Measurements from ENCODE around the gene COA4. TPM values are rescaled to one million over a fixed set of nuclear protein-coding genes. Genes with fewer than 3 reads are reported as not detected.
A peak's percentile ranks its signal among the peaks of the same experiment; 100 is the strongest.

Gene COA4
- total RNA-seq, 1 donor from 2014 or later, result 48.1 TPM

DNA sequence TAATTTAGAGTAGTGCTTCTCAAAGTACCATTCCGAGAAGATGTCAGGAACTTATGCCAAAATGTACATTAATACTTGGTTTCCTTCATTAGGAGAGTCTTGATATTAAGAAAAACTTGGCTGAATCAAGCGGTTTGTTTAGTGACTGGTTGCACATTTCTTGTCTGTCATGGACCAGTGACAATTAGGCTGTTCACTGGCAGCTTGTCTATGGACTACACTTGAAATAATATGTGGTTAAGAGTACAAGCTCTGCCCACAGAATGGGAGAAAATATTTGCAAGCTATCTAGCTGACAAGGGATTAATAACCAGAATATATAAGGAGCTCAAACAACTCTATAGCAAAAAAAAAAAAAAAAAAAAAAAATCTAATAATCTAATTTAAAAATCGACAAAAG lies 24.6 kb downstream of the COA4 start:
- intact Hi-C loops (cut with DNase I), result no loop called here
- ATAC-seq, result no peak

DNA sequence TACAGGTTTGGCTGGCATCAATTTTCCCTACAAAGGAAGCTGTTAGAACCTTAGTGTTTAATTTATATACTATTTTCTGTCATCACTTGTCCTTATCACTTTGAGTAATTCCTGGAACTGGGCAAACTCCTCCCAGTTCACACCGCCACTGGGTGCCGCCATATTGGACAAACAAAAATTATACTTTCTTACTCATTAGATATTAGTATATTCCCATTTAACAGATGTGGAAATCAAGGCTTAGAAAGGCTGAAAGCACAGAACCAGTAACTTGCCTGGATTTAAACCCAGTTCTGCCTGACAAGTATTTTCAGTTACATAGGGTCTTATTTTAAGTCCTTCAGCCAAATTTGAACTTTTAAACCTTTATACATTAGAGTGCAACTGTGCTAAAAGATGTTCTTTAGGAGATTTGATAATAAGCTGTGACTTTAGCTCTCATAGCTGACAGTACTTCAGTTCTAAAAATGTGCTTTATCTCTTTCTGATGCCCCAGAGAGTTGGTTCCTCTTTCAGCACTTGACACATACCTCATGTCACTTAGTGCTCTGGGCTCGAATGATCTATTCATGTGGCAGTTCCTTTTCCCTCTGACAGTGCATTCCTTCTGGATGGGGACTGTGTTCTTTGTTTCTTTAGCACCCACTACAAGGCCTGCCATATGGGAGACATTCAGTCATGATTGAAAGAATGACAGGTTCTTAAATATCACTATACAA lies 25.4 kb downstream of the COA4 start:
- Histone ChIP-seq H3K36me3 (peaks cover 7% of the 10 kb centered on the region), H3K27ac (no peak overlapping the region), H3K27me3 (no peaks in the 10 kb centered on the region), H3K4me1 (no peaks in the 10 kb centered on the region), H3K9me3 (no peaks in the 10 kb centered on the region), H3K4me3 (no peak overlapping the region)
- DNase-seq (no peak), ATAC-seq (peak; percentile 51)
- intact Hi-C loops (cut with DNase I), result no loop called here
- TF ChIP-seq, protein P1, sequence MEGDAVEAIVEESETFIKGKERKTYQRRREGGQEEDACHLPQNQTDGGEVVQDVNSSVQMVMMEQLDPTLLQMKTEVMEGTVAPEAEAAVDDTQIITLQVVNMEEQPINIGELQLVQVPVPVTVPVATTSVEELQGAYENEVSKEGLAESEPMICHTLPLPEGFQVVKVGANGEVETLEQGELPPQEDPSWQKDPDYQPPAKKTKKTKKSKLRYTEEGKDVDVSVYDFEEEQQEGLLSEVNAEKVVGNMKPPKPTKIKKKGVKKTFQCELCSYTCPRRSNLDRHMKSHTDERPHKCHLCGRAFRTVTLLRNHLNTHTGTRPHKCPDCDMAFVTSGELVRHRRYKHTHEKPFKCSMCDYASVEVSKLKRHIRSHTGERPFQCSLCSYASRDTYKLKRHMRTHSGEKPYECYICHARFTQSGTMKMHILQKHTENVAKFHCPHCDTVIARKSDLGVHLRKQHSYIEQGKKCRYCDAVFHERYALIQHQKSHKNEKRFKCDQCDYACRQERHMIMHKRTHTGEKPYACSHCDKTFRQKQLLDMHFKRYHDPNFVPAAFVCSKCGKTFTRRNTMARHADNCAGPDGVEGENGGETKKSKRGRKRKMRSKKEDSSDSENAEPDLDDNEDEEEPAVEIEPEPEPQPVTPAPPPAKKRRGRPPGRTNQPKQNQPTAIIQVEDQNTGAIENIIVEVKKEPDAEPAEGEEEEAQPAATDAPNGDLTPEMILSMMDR (IDR thresholded peaks at IDR 0.05), result no peak

More for the DNA sequence above, 24.6 kb downstream of the COA4 start:
- TF ChIP-seq, protein P1 (IDR thresholded peaks at IDR 0.05), result no peak
- no peak overlapping the region for H3K4me3 ChIP-seq
- no peaks in the 10 kb centered on the region for H3K4me1 ChIP-seq
- DNase-seq, result no peak
- no peaks in the 10 kb centered on the region for H3K9me3 ChIP-seq
- H3K27ac ChIP-seq, result no peak overlapping the region
- no peaks in the 10 kb centered on the region for H3K27me3 ChIP-seq
- H3K36me3 ChIP-seq, result peaks cover 7% of the 10 kb centered on the region

DNA sequence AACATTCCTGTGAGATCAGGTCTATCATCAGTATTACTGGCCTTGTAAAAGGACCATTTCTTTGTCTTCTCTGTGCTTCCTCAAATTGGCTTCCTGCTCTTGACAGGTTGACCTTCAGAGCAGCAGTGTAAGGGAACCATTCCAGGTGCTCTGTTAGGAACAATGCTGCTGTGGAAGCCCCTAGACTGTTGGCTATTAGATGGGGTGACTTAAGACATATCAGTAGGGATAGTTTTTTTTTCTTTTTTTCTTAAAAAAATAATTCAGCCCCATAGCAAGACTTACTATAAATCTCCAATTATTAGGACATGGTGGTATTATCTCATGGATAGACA lies 37.6 kb downstream of the COA4 start:
- intact Hi-C loops (cut with DNase I), result no loop called here

DNA sequence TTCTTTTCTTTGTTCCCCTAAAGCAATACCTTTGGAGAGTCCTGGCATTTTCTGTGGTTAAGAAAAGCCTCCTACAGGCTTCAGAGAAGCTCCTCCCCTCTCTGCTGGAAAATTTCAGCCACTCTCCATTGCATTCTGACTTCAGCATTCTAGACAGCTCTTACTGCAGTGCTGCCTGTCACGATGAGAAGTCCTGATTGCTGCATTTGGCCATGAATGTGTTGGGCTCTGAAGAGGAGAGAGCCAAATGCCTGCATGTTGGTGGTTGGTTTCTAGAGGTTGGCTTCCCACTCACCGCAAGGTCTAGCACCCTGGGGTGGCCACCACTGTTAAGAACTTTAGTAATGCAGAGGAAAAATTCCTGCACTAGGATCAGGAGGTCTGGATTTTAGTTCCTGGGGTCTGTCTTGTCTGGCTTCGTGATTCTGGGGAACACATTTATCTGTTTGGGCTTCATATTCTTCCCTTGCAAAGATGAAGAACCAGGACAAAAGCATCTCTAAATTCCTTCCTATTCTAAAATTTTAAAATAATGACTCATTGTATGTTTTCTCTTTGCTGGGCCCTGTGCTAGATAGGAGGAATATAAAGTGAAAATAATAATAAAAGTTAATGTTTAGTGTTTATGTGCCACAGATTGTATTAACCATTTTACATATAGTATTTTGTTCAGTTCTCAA lies 38.1 kb downstream of the COA4 start:
- no peaks in the 10 kb centered on the region for H3K27me3 ChIP-seq
- TF ChIP-seq, protein P1 (IDR thresholded peaks at IDR 0.05), result no peak
- no peak for DNase-seq
- intact Hi-C loops (cut with DNase I), result no loop called here
- ATAC-seq, result no peak
- H3K4me3 ChIP-seq, result no peak overlapping the region
- no peaks in the 10 kb centered on the region for H3K4me1 ChIP-seq
- H3K9me3 ChIP-seq, result no peaks in the 10 kb centered on the region
- H3K27ac ChIP-seq, result no peak overlapping the region
- H3K36me3 ChIP-seq, result peaks cover 6% of the 10 kb centered on the region

More for the DNA sequence above, 37.6 kb downstream of the COA4 start:
- H3K4me3 ChIP-seq, result no peak overlapping the region
- TF ChIP-seq, protein P1 (IDR thresholded peaks at IDR 0.05), result no peak
- H3K9me3 ChIP-seq, result no peaks in the 10 kb centered on the region
- no peak for DNase-seq
- H3K27me3 ChIP-seq, result no peaks in the 10 kb centered on the region
- no peak for ATAC-seq
- no peaks in the 10 kb centered on the region for H3K4me1 ChIP-seq
- peaks cover 11% of the 10 kb centered on the region for H3K36me3 ChIP-seq
- no peak overlapping the region for H3K27ac ChIP-seq

DNA sequence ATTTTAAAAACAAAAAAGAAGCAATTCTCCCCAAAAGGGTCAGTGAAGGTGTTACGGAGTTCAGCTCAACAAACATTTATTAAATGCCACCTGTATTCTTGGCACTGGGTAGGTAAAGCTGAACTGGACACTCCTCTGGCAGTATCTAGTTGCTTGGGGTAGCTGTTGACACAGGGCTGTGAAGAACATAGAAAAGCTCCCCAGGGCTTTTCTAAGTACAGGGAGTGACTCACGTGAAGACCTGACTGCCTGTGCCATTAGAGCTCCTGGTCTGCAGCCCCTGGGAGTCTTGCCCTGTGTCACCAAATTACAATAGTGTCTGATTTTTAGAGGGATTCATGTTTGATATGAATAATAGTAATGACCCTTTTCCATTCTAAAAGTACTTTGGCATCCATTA lies 43.6 kb downstream of the COA4 start:
- Histone ChIP-seq H3K4me1 (no peaks in the 10 kb centered on the region), H3K27ac (no peak overlapping the region), H3K27me3 (no peaks in the 10 kb centered on the region), H3K36me3 (peaks cover 16% of the 10 kb centered on the region), H3K9me3 (no peaks in the 10 kb centered on the region), H3K4me3 (no peak overlapping the region)
- ATAC-seq, result peak; percentile 33
- TF ChIP-seq, protein P1 (IDR thresholded peaks at IDR 0.05), result no peak
- DNase-seq, result no peak
- intact Hi-C loops (cut with DNase I), result no loop called here
